Measurements from ENCODE around the gene MINDY4. TPM values are rescaled to one million over a fixed set of nuclear protein-coding genes. Genes with fewer than 3 reads are reported as not detected.

Gene MINDY4
- total RNA-seq, 5 donors from 2014 or later (not counting 1 experiment from before 2014, with no cell fraction given) = 0.60 to 1.7 (median 1.2) TPM

DNA sequence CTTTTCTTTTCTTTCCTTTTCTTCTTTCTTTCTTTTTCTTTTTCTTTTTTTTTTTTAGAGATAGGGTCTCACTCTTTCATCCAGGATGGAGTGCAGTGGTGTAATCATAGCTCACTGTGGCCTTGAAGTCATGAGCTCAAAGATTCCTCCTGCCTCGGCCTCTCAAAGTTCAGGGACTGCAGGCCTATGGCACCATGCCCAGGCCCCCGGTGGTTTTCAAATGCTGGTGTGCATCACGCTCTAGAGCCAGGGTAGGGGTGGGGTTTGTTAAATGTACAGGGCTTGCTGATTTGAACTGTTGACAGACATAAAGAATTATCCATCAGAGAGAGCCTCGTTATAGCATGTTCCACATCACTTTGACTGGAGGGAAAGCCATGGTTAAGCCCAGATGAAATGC, 5.8 kb downstream of the MINDY4 start:
- Histone ChIP-seq H3K4me3 (ENCODE audit: control insufficient read depth in 1 of 2, extremely low read depth in 1 of 2, low read length in 1 of 2) (no peak overlapping the region), H3K4me1 (ENCODE audit: control insufficient read depth in 1 of 2, extremely low read depth in 1 of 2, insufficient read depth in 2 of 2, low read length in 2 of 2) (peaks cover 2 to 3% of the 10 kb centered on the region in 2 experiments), H3K36me3 (ENCODE audit: control insufficient read depth in 2 of 2, extremely low read depth in 1 of 2, insufficient read depth in 1 of 2, low read length in 1 of 2) (peaks cover 0 to 5% of the 10 kb centered on the region in 2 donors), H3K27me3 (replicated peaks in 1 of 2; ENCODE audit: control insufficient read depth in 2 of 2, extremely low read depth in 1 of 2, insufficient read depth in 2 of 2, low read length in 1 of 2) (no peaks in the 10 kb centered on the region), H3K9me3 (no peaks in the 10 kb centered on the region), H3K27ac (ENCODE audit: low read length) (no peak overlapping the region)
- no peaks in the 10 kb centered on the region for H3K27me3 Mint-ChIP-seq
- DNase-seq (no peak), ATAC-seq (replicated peaks in 1 of 4) (no peak)
- H3K9me3 Mint-ChIP-seq = no peaks in the 10 kb centered on the region
- ChIA-PET CTCF (interaction anchor here in 1 of 2 donors (0.6 kb wide), 1 partner anchor 9 kb away, joined by 3 read pairs; no protein-coding TSS in a partner anchor), POLR2A (no interaction called here)
- peaks cover 6% of the 10 kb centered on the region for H3K36me3 Mint-ChIP-seq
- H3K27ac Mint-ChIP-seq = no peak overlapping the region
- H3K4me3 Mint-ChIP-seq = no peak overlapping the region
- 93% methylated on average over 2 of the region's 4 CpGs for WGBS (ENCODE audit: insufficient coverage)
- peaks cover 3 to 4% (median 3%) of the 10 kb centered on the region in 3 donors for H3K4me1 Mint-ChIP-seq

DNA sequence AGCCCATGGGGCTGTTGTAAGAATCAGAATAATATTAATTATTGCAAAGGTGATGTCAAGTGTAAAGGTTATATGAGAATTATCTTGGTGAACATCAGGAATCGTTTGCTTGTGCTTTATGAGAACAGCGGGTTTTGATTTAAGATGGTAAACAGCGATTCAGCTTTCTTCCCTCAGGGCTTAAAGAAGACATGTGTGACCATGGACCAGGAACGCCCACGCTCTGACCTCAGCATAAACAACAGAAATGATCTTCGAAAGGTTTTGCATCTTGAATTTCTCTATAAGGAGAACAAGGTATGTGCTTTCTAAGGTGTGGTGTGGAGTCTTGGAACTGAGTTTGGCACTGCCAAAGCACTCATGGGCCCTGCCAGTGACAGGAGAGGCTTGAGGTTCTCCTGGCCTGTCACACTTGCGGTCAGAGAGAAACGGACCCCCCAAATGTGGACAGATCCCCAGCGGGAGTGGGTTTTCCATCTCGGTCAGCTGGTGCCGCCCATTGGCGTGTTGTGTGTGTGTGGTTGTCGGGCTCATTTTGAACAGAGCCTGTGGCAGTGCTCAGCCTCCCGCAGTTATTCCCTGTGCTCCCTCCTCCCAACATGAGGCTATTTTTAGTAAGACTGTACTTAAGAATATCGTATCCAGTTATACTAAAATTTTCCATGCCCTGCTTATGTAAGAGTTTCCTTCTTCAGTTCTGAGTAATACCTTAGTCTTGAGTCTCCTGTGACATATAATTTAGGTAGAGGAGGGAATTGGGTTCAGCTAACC, 7.2 kb downstream of the MINDY4 start:
- H3K4me1 ChIP-seq (ENCODE audit: control insufficient read depth in 1 of 2, extremely low read depth in 1 of 2, insufficient read depth in 2 of 2, low read length in 2 of 2) = no peaks in the 10 kb centered on the region
- H3K9me3 ChIP-seq = no peaks in the 10 kb centered on the region
- no peak overlapping the region for H3K27ac Mint-ChIP-seq
- WGBS (ENCODE audit: insufficient coverage) = 93% methylated on average over 6 of the region's 15 CpGs
- no peaks in the 10 kb centered on the region for H3K27me3 Mint-ChIP-seq
- ChIA-PET CTCF (no interaction called here), POLR2A (no interaction called here)
- H3K27ac ChIP-seq (ENCODE audit: low read length) = no peak overlapping the region
- H3K4me3 ChIP-seq (ENCODE audit: control insufficient read depth in 1 of 2, extremely low read depth in 1 of 2, low read length in 1 of 2) = no peak overlapping the region
- H3K27me3 ChIP-seq (replicated peaks in 1 of 2; ENCODE audit: control insufficient read depth in 2 of 2, extremely low read depth in 1 of 2, insufficient read depth in 2 of 2, low read length in 1 of 2) = no peaks in the 10 kb centered on the region
- H3K4me1 Mint-ChIP-seq = no peaks in the 10 kb centered on the region
- H3K36me3 ChIP-seq (ENCODE audit: control insufficient read depth in 2 of 2, extremely low read depth in 1 of 2, insufficient read depth in 1 of 2, low read length in 1 of 2) = peaks cover 0 to 5% of the 10 kb centered on the region in 2 donors
- no peak overlapping the region for H3K4me3 Mint-ChIP-seq
- no peaks in the 10 kb centered on the region for H3K9me3 Mint-ChIP-seq
- peaks cover 11% of the 10 kb centered on the region for H3K36me3 Mint-ChIP-seq
- no peak for DNase-seq
- ATAC-seq (replicated peaks in 1 of 4) = no peak

DNA sequence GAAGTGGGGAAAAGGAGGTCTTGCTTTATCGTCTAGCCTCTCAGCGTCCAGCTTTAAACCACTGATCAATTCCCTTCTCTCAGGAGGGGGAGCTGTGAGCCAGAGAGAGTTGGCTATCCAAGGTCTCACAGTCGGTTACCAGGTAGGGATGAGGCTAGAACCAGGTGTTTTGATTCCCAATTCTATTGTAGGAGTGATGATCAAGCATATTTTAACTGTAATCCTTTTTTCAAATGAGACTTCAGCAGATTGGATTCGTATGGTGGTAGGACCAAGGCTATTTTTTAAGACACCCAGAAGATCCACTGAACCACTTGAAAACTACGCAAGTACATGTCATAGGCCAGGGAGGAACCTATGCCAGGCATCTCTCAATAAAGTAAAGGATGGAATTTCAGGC, 8.4 kb downstream of the MINDY4 start:
- Mint-ChIP-seq H3K27me3 (no peaks in the 10 kb centered on the region), H3K4me1 (no peaks in the 10 kb centered on the region), H3K36me3 (peaks cover 11% of the 10 kb centered on the region), H3K4me3 (no peak overlapping the region), H3K9me3 (no peaks in the 10 kb centered on the region), H3K27ac (no peak overlapping the region)
- no CpG with 5 or more reads among the region's 5 CpGs for WGBS (ENCODE audit: insufficient coverage)
- DNase-seq (no peak), ATAC-seq (replicated peaks in 1 of 4) (no peak)
- no peak overlapping the region for H3K27ac ChIP-seq (ENCODE audit: low read length)
- H3K4me3 ChIP-seq (ENCODE audit: control insufficient read depth in 1 of 2, extremely low read depth in 1 of 2, low read length in 1 of 2) = no peak overlapping the region
- H3K36me3 ChIP-seq (ENCODE audit: control insufficient read depth in 2 of 2, extremely low read depth in 1 of 2, insufficient read depth in 1 of 2, low read length in 1 of 2) = peaks cover 0 to 5% of the 10 kb centered on the region in 2 donors
- CTCF ChIA-PET = no interaction called here
- POLR2A ChIA-PET = no interaction called here
- no peaks in the 10 kb centered on the region for H3K27me3 ChIP-seq (replicated peaks in 1 of 2; ENCODE audit: control insufficient read depth in 2 of 2, extremely low read depth in 1 of 2, insufficient read depth in 2 of 2, low read length in 1 of 2)
- H3K9me3 ChIP-seq = no peaks in the 10 kb centered on the region
- no peaks in the 10 kb centered on the region for H3K4me1 ChIP-seq (ENCODE audit: control insufficient read depth in 1 of 2, extremely low read depth in 1 of 2, insufficient read depth in 2 of 2, low read length in 2 of 2)

DNA sequence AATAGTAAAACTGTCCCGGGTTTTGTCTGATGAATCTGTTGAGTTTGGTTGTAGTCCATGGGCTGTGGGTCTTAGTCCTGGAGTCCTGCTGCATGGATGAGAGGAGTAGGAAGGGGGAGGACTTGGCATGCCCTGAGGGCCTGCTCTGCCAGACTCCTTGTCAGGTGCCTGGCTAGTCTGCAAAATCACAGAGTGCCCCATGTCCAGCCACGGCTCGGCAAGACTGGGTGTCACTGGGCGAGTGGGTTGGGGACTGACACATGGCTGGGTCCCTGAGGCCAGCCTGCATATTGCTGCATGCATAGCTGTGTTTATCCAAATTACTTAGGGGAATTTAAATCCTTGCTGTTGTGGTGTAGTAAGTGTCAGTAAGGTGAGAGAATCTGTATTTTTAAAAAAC, 9.7 kb downstream of the MINDY4 start:
- CTCF ChIA-PET = no interaction called here
- ATAC-seq (replicated peaks in 1 of 4) (no peak), DNase-seq (no peak)
- Mint-ChIP-seq H3K27me3 (no peaks in the 10 kb centered on the region), H3K4me3 (no peak overlapping the region), H3K9me3 (no peaks in the 10 kb centered on the region), H3K27ac (no peak overlapping the region), H3K36me3 (peaks cover 16% of the 10 kb centered on the region), H3K4me1 (no peaks in the 10 kb centered on the region)
- no peak overlapping the region for H3K4me3 ChIP-seq (ENCODE audit: control insufficient read depth in 1 of 2, extremely low read depth in 1 of 2, low read length in 1 of 2)
- no peaks in the 10 kb centered on the region for H3K4me1 ChIP-seq (ENCODE audit: control insufficient read depth in 1 of 2, extremely low read depth in 1 of 2, insufficient read depth in 2 of 2, low read length in 2 of 2)
- H3K27me3 ChIP-seq (replicated peaks in 1 of 2; ENCODE audit: control insufficient read depth in 2 of 2, extremely low read depth in 1 of 2, insufficient read depth in 2 of 2, low read length in 1 of 2) = no peaks in the 10 kb centered on the region
- WGBS (ENCODE audit: insufficient coverage) = 94% methylated on average over 4 of the region's 4 CpGs
- no peak overlapping the region for H3K27ac ChIP-seq (ENCODE audit: low read length)
- H3K9me3 ChIP-seq = no peaks in the 10 kb centered on the region
- H3K36me3 ChIP-seq (ENCODE audit: control insufficient read depth in 2 of 2, extremely low read depth in 1 of 2, insufficient read depth in 1 of 2, low read length in 1 of 2) = peaks cover 0 to 5% of the 10 kb centered on the region in 2 donors
- POLR2A ChIA-PET = interaction anchor here in 1 of 2 donors (0.6 kb wide), 1 partner anchor 24 kb away, joined by 3 read pairs; no protein-coding TSS in a partner anchor

DNA sequence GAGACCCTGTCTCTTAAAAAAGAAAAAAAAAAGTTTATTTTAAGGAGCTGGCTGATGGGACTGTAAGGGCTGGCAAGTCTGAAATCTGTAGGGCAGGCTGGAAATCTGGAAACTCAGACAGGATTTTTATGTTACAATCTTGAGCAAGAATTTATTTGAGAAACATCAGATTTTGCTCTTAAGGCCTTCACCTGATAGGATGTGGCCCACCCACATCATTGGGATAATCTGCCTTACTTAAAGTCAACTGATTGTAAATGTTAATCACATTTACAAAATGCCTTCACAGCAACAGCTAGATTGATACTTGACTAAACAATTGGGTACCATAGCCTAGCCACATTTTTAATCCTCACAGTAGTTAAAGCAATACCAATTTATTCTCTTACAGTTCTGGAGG, 11.5 kb downstream of the MINDY4 start:
- Mint-ChIP-seq H3K4me3 (no peak overlapping the region), H3K27ac (no peak overlapping the region), H3K27me3 (no peaks in the 10 kb centered on the region), H3K9me3 (no peaks in the 10 kb centered on the region), H3K4me1 (no peaks in the 10 kb centered on the region), H3K36me3 (peaks cover 19% of the 10 kb centered on the region)
- no peak for DNase-seq
- no peak overlapping the region for H3K4me3 ChIP-seq (ENCODE audit: control insufficient read depth in 1 of 2, extremely low read depth in 1 of 2, low read length in 1 of 2)
- no peak overlapping the region for H3K27ac ChIP-seq (ENCODE audit: low read length)
- ChIA-PET CTCF (interaction anchor here in 1 of 2 donors (0.7 kb wide), 1 partner anchor 847 kb away, joined by 3 read pairs; no protein-coding TSS in a partner anchor), POLR2A (no interaction called here)
- no peak for ATAC-seq (replicated peaks in 1 of 4)
- H3K27me3 ChIP-seq (replicated peaks in 1 of 2; ENCODE audit: control insufficient read depth in 2 of 2, extremely low read depth in 1 of 2, insufficient read depth in 2 of 2, low read length in 1 of 2) = no peaks in the 10 kb centered on the region
- peaks cover 0 to 5% of the 10 kb centered on the region in 2 donors for H3K36me3 ChIP-seq (ENCODE audit: control insufficient read depth in 2 of 2, extremely low read depth in 1 of 2, insufficient read depth in 1 of 2, low read length in 1 of 2)
- no peaks in the 10 kb centered on the region for H3K9me3 ChIP-seq
- no peaks in the 10 kb centered on the region for H3K4me1 ChIP-seq (ENCODE audit: control insufficient read depth in 1 of 2, extremely low read depth in 1 of 2, insufficient read depth in 2 of 2, low read length in 2 of 2)

DNA sequence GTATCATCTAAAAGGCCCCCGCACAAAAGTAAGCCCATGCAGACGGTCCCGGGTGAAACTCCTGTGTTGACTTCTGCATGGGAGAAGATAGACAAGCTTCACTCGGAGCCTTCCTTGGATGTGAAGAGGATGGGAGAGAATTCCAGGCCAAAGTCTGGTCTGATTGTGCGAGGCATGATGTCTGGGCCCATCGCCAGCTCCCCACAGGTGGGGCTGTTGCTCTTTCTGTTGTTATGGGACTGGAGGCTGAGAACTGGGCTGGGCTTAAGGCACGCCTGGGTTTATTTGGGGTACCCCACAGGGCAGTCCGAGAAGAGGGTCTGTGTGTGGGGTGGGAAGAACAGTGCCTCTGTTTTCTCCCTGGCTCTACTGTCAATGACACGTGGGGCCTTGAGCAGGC, 14.6 kb downstream of the MINDY4 start:
- H3K27ac Mint-ChIP-seq = no peak overlapping the region
- POLR2A ChIA-PET = no interaction called here
- Histone ChIP-seq H3K36me3 (ENCODE audit: control insufficient read depth in 2 of 2, extremely low read depth in 1 of 2, insufficient read depth in 1 of 2, low read length in 1 of 2) (no peaks in the 10 kb centered on the region), H3K27ac (ENCODE audit: low read length) (no peak overlapping the region), H3K9me3 (no peaks in the 10 kb centered on the region), H3K4me3 (ENCODE audit: control insufficient read depth in 1 of 2, extremely low read depth in 1 of 2, low read length in 1 of 2) (no peak overlapping the region), H3K27me3 (replicated peaks in 1 of 2; ENCODE audit: control insufficient read depth in 2 of 2, extremely low read depth in 1 of 2, insufficient read depth in 2 of 2, low read length in 1 of 2) (no peaks in the 10 kb centered on the region), H3K4me1 (ENCODE audit: control insufficient read depth in 1 of 2, extremely low read depth in 1 of 2, insufficient read depth in 2 of 2, low read length in 2 of 2) (no peaks in the 10 kb centered on the region)
- H3K9me3 Mint-ChIP-seq = no peaks in the 10 kb centered on the region
- no peaks in the 10 kb centered on the region for H3K4me1 Mint-ChIP-seq
- ATAC-seq (replicated peaks in 1 of 4) (no peak), DNase-seq (no peak)
- no peak overlapping the region for H3K4me3 Mint-ChIP-seq
- H3K27me3 Mint-ChIP-seq = no peaks in the 10 kb centered on the region
- WGBS (ENCODE audit: insufficient coverage) = 88% methylated on average over 9 of the region's 9 CpGs
- H3K36me3 Mint-ChIP-seq = peaks cover 13% of the 10 kb centered on the region
- CTCF ChIA-PET = no interaction called here

Measured in T-cell (primary cell).